OCI-LY3 (cell line): ENCODE measurements around the gene IGFBP6.

Experiments used
- EZH2phosphoT487 ChIP-seq: fragments of 200-600 bp; shearing (Covaris generic); IDR thresholded peaks from 2 replicates; pipeline ENCODE4 v1.6.1; 2018; ENCODE audit warnings: antibody characterized with exemption, mixed run types, low read depth
- TF ChIP-seq, protein P1 (sequence below): fragments of 200-600, 300-600 bp; sonication (generic); IDR thresholded peaks from 2 replicates; pipeline ENCODE4 v1.5.1; 2014; ENCODE audit warnings: antibody characterized with exemption, low read length, low read depth

DNA sequence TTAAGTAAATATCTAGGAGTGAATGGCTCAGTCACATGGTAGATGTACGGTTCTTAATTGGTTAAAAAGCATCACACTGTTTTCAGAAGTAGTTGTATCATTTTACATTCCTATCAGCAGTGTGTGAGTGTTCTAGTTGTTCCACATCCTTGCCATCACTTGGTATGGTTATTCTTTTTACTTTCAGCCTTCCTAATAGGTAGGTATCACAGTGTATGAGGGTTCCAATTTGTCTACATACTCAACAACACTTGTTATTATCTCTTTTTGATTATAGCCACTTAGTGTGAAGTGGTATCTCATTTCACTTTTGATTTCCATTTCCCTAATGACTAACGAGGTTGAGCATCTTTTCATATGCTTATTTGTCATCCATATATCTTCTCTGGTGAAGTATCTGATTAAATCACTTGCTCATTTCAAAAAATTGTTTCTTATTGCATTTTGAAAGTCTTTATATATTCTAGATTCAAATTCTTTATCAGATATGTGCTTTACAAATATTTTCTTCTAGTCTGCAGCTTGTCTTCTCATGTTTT, 14.8 kb upstream of the IGFBP6 start:
- TF ChIP-seq, protein P1, sequence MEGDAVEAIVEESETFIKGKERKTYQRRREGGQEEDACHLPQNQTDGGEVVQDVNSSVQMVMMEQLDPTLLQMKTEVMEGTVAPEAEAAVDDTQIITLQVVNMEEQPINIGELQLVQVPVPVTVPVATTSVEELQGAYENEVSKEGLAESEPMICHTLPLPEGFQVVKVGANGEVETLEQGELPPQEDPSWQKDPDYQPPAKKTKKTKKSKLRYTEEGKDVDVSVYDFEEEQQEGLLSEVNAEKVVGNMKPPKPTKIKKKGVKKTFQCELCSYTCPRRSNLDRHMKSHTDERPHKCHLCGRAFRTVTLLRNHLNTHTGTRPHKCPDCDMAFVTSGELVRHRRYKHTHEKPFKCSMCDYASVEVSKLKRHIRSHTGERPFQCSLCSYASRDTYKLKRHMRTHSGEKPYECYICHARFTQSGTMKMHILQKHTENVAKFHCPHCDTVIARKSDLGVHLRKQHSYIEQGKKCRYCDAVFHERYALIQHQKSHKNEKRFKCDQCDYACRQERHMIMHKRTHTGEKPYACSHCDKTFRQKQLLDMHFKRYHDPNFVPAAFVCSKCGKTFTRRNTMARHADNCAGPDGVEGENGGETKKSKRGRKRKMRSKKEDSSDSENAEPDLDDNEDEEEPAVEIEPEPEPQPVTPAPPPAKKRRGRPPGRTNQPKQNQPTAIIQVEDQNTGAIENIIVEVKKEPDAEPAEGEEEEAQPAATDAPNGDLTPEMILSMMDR = no peak
- TF ChIP-seq EZH2phosphoT487 = no peak
